HepG2 (cell line): ENCODE measurements around the gene INPP4B. TPM values are rescaled to one million over a fixed set of nuclear protein-coding genes. Genes with fewer than 3 reads are reported as not detected.

Source experiments
- ATAC-seq: fragments of 200-7000 bp; cut with Tn5 transposase; 3 replicates; pipeline ENCODE4 v1.9.1; 2020; ENCODE audit warnings: mild to moderate bottlenecking, moderate library complexity
- BruUV-seq: library from RNA; stranded (reverse); fragments of 400-500 nt; replicated peaks from 2 replicates; lab custom pipeline; 2021; lab: Mats Ljungman, UMichigan
- CTCF ChIA-PET: fragments of 300-600 bp; formaldehyde crosslinking; extraction: SDS; loops from one replicate; lab custom pipeline; 2021; ENCODE audit warnings: low total read pairs, inconsistent platforms, low intra/inter-chr PET ratio; lab: Yijun Ruan, JAX
- POLR2A ChIA-PET: fragments of 350-600 bp; sonication (Branson Sonifier 250); formaldehyde crosslinking; loops from one replicate; lab custom pipeline; 2020; ENCODE audit warnings: antibody characterized with exemption, inconsistent platforms; lab: Yijun Ruan, JAX
- DNase-seq: peaks from one replicate; pipeline ENCODE4 v3.0.0-alpha.2; 2015; ENCODE audit warnings: low spot score
- FAIRE-seq: peaks from 3 replicates; lab custom pipeline; 2011; peaks lifted over from hg19 to GRCh38; lab: Jason Lieb, UNC
- H2AFZ ChIP-seq: one replicate; pipeline ENCODE4 v1.6.1; 2011; ENCODE audit warnings: low read length, inconsistent platforms
- H3K27ac ChIP-seq: fragments of 300-600 bp; 3 replicates; pipeline ENCODE4 v1.8.0; 2011; ENCODE audit warnings: mixed run types, mild to moderate bottlenecking, mixed read lengths, low read length, inconsistent platforms; ENCODE audit not compliant: insufficient read depth; ENCODE audit errors: extremely low read length
- H3K27me3 ChIP-seq, 2 experiments: fragments of 200-600 bp in 1 of 2; 2 replicates in 1 of 2; 3 replicates in 1 of 2; pipeline versions ENCODE4 v1.6.0 to v1.8.0; 2011; ENCODE audit warnings: low read length in 2 of 2, mild to moderate bottlenecking in 2 of 2, moderate library complexity in 2 of 2, inconsistent platforms in 1 of 2; ENCODE audit not compliant: insufficient read depth in 2 of 2, control insufficient read depth in 1 of 2
- H3K36me3 ChIP-seq, 2 experiments: fragments of 200-600 bp in 1 of 2; replicated peaks in 1 of 2; 2 replicates in 1 of 2; 3 replicates in 1 of 2; pipeline versions ENCODE4 v1.5.1 to v1.8.0; 2011; ENCODE audit warnings: low read length in 2 of 2, inconsistent platforms in 1 of 2; ENCODE audit not compliant: insufficient read depth in 2 of 2, control insufficient read depth in 1 of 2
- H3K4me1 ChIP-seq: 2 replicates; pipeline ENCODE4 v1.5.1; 2012; ENCODE audit warnings: low read length, inconsistent platforms; ENCODE audit not compliant: insufficient read depth
- H3K4me2 ChIP-seq: 2 replicates; pipeline ENCODE4 v1.6.0; 2011; ENCODE audit warnings: low read depth, low read length, inconsistent platforms
- H3K4me3 ChIP-seq, 3 experiments: fragments of 200-600 bp in 1 of 3; sonication (generic), shearing (Covaris generic) in 1 of 3; replicated peaks in 1 of 3; 2 replicates each; pipeline ENCODE4 v1.5.1; 2011 to 2016; ENCODE audit warnings: low read length in 3 of 3, inconsistent platforms in 2 of 3, low read depth in 2 of 3, mild to moderate bottlenecking in 2 of 3, control low read depth in 1 of 3, mixed read lengths in 1 of 3; ENCODE audit not compliant: insufficient read depth in 1 of 3
- H3K79me2 ChIP-seq: one replicate; pipeline ENCODE4 v1.6.1; 2011; ENCODE audit warnings: low read length, inconsistent platforms; ENCODE audit not compliant: insufficient read depth
- H3K9ac ChIP-seq: 2 replicates; pipeline ENCODE4 v1.6.0; 2011; ENCODE audit warnings: mild to moderate bottlenecking, low read depth, low read length, inconsistent platforms; ENCODE audit not compliant: insufficient read depth
- H3K9me3 ChIP-seq: 2 replicates; pipeline ENCODE4 v1.5.1; 2012; ENCODE audit warnings: mild to moderate bottlenecking, low read length
- H4K20me1 ChIP-seq: 2 replicates; pipeline ENCODE4 v1.6.0; 2011; ENCODE audit warnings: inconsistent platforms, mild to moderate bottlenecking, low read length, moderate library complexity; ENCODE audit not compliant: insufficient read depth
- CBX2 ChIP-seq, 2 experiments: fragments of 200-600 bp in 1 of 2; sonication (generic); formaldehyde crosslinking in 1 of 2; IDR thresholded peaks; 2 replicates each; pipeline versions ENCODE4 v1.7.0 to v1.8.1; 2018 to 2022; ENCODE audit warnings: low read depth in 2 of 2, low read length in 1 of 2, mild to moderate bottlenecking in 1 of 2, missing genetic modification reagents in 1 of 2
- CEBPB ChIP-seq: IDR thresholded peaks from 2 replicates; pipeline ENCODE4 v1.6.1; 2011; ENCODE audit warnings: low read depth, low read length, improper control_type of control experiment, borderline replicate concordance
- KLF15 ChIP-seq: sonication (generic); formaldehyde crosslinking; IDR thresholded peaks from 2 replicates; pipeline ENCODE4 v1.8.1; 2023; ENCODE audit warnings: borderline replicate concordance, mild to moderate bottlenecking, inconsistent platforms, missing genetic modification reagents, mixed read lengths
- MYNN ChIP-seq: sonication (generic); formaldehyde crosslinking; IDR thresholded peaks from 2 replicates; pipeline ENCODE4 v1.4.0; 2020; ENCODE audit warnings: mild to moderate bottlenecking, low read depth, missing genetic modification reagents
- PRDM10 ChIP-seq: sonication (generic); formaldehyde crosslinking; IDR thresholded peaks from 2 replicates; pipeline ENCODE4 v1.4.0; 2020; ENCODE audit warnings: low read depth, missing genetic modification reagents
- SP4 ChIP-seq: sonication (generic); formaldehyde crosslinking; IDR thresholded peaks from 2 replicates; pipeline ENCODE4 v1.8.1; 2023; ENCODE audit warnings: mild to moderate bottlenecking, missing genetic modification reagents
- SP5 ChIP-seq: IDR thresholded peaks from 2 replicates; pipeline ENCODE4 v1.6.1; 2016; ENCODE audit warnings: low read depth, borderline replicate concordance
- ZNF407 ChIP-seq: sonication (generic); formaldehyde crosslinking; IDR thresholded peaks from one replicate; pipeline ENCODE4 v1.5.1; 2020; ENCODE audit warnings: mild to moderate bottlenecking, missing genetic modification reagents; ENCODE audit errors: not compliant biosample characterization
- ZNF503 ChIP-seq: sonication (generic); formaldehyde crosslinking; IDR thresholded peaks from 2 replicates; pipeline ENCODE4 v1.4.0; 2020; ENCODE audit warnings: missing genetic modification reagents
- ZNF629 ChIP-seq: sonication (generic); formaldehyde crosslinking; conservative IDR thresholded peaks from 2 replicates; pipeline ENCODE4 v1.5.0; 2020; ENCODE audit warnings: missing genetic modification reagents
- ZNF672 ChIP-seq: sonication (generic); formaldehyde crosslinking; IDR thresholded peaks from 2 replicates; pipeline ENCODE4 v1.8.1; 2022; ENCODE audit warnings: missing genetic modification reagents
- WGBS: methylation state at CpG from one replicate; pipeline ENCODE4 v1.1.6; 2017; ENCODE audit warnings: low lambda C conversion rate; 5-methylcytosine and 5-hydroxymethylcytosine counted together
- in situ Hi-C: cut with HindIII; loops from 2 replicates; pipeline ENCODE4 v1.10.0; 2017; ENCODE audit warnings: low pct_unique_long_range_greater_than_20kb; ENCODE audit not compliant: extremely low pct_ligation_motif_present
- intact Hi-C: fragments of 100-400 bp; cut with micrococcal nuclease; formaldehyde crosslinking; loops from one replicate; pipeline ENCODE4 v1.10.0; 2022; ENCODE audit not compliant: unreplicated experiment
- polyA plus RNA-seq, 8 experiments: library from polyadenylated mRNA; depleted of rRNA in 3 of 8; stranded (reverse) in 7 of 8; unstranded in 1 of 8; fragments of >200 nt; fragmentation: Illumina TruSeq in 4 of 8; extraction: Trizol in 4 of 8; gene quantifications; 2 replicates each; pipeline versions ENCODE4 v1.2.1 to v1.2.3, GENCODE V29; 2011 to 2016; ENCODE audit warnings: low read depth in 4 of 8, missing spikeins in 1 of 8, mixed read lengths in 1 of 8; ENCODE audit not compliant: insufficient read depth in 1 of 8
- total RNA-seq, 5 experiments: library from RNA; depleted of rRNA; stranded (reverse); fragments of >200 nt; fragmentation: Illumina TruSeq; extraction: Trizol; gene quantifications; 2 replicates each; pipeline ENCODE4 v1.2.3, GENCODE V29; 2016; ENCODE audit warnings: low read depth in 1 of 5

Gene INPP4B
- total and polyA plus RNA-seq, 2 of the 13 experiments (the other 11 are each of a cell fraction or from before 2014, with no cell fraction given): not detected

GRCh38 chr4:142544039-142544438, 302.1 kb downstream of the INPP4B start:
- whole genome bisulfite sequencing: 13% methylated on average over 1 of the region's 1 CpG
- Histone ChIP-seq H3K27me3 (no peaks in the 10 kb centered on the region), H3K4me2 (no peak overlapping the region), H3K4me3 (no peak overlapping the region), H3K79me2 (no peaks in the 10 kb centered on the region), H4K20me1 (no peaks in the 10 kb centered on the region), H3K4me1 (no peaks in the 10 kb centered on the region), H2AFZ (no peak overlapping the region), H3K9ac (no peak overlapping the region), H3K9me3 (no peaks in the 10 kb centered on the region; the same call in 1 of the 2 replicates), H3K27ac (no peak overlapping the region), H3K36me3 (no peaks in the 10 kb centered on the region)
- DNase-seq: no peak
- ATAC-seq: no peak
- intact Hi-C loops: no loop called here
- CTCF ChIA-PET: no interaction called here
- POLR2A ChIA-PET: no interaction called here
- in situ Hi-C loops: no loop called here
- no peak for FAIRE-seq
- no TSS peak for BruUV-seq
- no peak for TF ChIP-seq SP5 (CRISPR knock-in tag)
- TF ChIP-seq CEBPB: no peak
- TF ChIP-seq PRDM10 (CRISPR knock-in tag): no peak
- no peak for TF ChIP-seq ZNF629 (CRISPR knock-in tag)
- TF ChIP-seq ZNF672: no peak
- no peak for TF ChIP-seq ZNF407 (CRISPR knock-in tag)
- no peak for TF ChIP-seq MYNN (CRISPR knock-in tag)
- TF ChIP-seq KLF15 (CRISPR knock-in tag): no peak
- TF ChIP-seq SP4 (CRISPR knock-in tag): no peak
- no peak for TF ChIP-seq ZNF503 (CRISPR knock-in tag)
- TF ChIP-seq CBX2 (IDR thresholded peaks at IDR 0.05; ENCODE audit: low read depth, low read length): no peak
- TF ChIP-seq CBX2 (CRISPR knock-in tag; IDR thresholded peaks at IDR 0.05; ENCODE audit: low read depth): no peak
